Femur (tissue), 1 donor: ENCODE measurements around the gene MAP7D1.
"Not testable (repeated sequence)": the region's sequence is repeated elsewhere in the genome, so short reads cannot be mapped to it uniquely, and the experiment has no call there.

ENCODE experiments used
- DNase-seq: peaks from one replicate; pipeline ENCODE4 v3.0.0-alpha.2; 2017

Gene MAP7D1

DNA sequence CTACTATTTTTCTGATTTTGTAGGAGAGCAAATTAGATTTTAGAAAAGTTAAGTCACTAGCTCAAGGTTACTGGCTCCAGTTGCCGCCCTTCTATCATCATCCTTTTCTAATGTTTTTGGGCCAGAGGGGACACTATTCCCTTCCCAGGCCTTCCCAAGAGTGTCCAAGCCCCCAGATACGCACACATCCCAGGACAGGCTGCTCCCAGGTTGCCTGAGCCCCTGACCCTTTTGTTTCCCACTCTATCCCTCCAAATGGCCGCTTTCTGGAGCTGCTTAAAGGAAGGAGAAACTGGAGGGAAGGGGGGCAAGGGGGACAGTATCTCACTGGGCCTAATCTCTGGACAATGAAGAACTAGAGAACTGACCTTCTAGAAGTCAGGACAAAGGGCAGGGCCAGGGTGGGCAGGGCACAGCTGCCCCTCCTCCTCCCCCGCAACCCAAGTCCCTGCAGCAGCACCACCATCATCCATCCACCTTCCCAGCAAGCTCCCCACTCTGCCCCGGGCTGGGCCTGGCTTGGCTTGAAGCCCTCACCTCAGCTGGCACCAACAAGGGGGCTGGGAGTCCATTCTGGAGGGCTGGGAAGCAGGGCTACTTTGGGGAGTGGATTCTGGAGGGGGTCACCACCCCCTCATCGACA, 1.1 kb upstream of the MAP7D1 start:
- peak; percentile 71 for DNase-seq

GRCh38 chr1:36156329-36157114, 562 bp downstream of the MAP7D1 start:
- DNase-seq = peak; percentile 89

GRCh38 chr1:36157115-36157903, 1.3 kb downstream of the MAP7D1 start:
- peak; percentile 83 for DNase-seq

- DNase-seq = no peak
Measured at GRCh38 chr1:36157973-36158826, 2.2 kb downstream of the MAP7D1 start.

DNA sequence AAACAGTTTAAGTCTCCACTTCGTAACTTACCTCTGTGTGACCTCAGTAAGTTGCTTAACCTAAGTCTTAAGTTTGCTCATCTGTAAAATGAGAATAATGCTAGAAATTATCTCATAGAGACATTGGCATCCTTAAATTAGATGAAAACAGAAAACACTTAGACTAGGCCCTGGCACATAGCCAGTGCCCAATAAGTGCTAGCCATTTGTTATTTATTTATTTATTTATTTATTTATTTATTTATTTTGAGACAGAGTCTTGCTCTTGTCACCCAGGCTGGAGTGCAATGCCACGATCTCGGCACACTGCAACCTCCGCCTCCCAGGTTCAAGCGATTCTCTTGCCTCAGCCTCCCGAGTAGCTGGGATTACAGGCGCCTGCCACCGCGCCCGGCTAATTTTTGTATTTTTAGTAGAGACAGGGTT, 2.9 kb downstream of the MAP7D1 start:
- not testable (repeated sequence) for DNase-seq

DNA sequence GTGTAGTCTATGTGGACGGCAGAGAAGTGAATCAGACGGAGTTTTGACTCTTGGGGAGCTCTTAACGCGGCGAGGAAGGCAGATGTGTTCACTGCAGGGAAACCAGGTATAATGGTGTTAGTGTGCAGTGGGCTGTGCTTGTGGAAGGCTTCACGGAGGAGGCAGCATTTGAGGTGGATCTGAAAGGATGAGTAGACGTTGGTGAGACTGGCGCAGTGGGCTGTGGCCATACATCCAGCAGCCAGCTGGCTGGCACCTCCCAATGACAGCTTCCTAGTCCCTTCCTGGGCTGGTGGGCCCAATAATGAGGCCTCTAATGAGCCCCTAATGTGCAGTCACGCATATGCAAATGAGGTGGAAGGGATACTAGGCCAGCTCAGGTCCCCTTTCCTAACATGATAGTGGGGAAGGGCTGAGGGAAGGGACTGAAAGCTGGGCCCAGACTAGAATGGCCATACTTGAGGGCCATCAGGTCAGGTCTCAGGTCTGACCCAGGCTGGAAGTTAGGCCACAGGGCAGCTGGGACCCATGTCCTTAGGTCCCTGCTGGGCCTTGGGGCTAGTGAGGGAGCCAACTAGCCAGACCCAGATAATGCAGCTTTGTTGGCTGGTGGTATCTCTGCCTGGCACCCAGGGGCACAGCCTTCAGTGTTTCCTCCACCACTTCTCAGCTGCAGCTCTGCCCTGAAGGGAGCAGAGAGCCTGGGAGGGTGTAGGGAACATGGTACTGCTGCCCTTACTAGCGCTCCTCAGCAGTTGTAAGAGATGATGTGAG, 3.8 kb downstream of the MAP7D1 start:
- no peak for DNase-seq

DNA sequence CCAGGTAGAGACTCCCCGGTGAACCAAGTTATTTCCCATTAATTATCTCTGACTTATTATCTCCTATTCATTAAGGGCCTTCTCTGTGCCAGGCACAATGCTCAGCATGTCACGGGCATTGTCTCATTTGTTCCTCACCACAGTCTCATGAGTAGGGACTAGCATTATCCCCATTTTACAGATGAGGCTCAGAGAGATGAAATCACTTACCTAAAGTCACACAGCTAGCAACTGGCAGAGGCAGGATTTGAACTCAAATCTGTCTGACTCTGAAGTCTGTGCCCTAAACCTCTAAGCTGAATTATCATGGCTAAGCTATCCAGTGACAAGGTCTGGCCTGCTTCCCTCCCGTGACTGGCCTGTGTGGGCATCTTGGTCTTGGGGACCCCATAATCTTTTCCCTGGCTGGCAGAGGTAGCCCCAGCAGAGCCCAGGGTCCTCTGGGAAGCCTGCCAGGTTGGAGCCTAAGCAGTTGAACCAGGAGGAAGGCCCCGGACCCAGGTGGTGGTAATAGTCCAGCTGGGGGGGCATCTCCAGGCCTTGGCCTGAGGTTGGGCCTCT, 4.5 kb downstream of the MAP7D1 start:
- no peak for DNase-seq

DNA sequence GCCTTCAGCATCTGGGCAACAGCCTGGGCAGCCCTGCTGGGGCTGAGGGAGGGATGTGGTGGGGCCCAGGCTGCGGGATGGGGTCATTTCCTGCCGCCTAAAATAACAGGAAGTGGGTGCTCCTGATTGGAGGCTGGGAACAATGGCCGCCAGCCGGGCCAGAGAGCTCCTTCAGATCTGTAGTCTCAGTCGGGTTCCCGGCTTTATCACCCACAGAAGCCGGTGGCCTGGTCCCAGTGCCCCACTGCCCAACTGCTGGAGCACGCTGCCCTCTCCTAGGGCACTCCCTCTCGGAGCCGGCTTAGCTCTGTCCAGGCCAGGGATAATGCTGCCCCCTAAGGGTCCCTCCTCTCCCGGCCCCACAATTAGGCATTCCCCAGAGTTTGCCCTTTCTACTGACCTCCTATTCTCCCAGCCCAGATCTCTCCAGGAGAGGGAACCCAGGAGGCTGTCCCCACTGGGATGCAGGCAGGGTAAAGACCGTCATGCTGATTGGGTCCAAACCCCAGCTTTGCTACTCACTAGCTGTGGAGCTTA, 5.1 kb downstream of the MAP7D1 start:
- peak; percentile 78 for DNase-seq

GRCh38 chr1:36161641-36162531, 5.9 kb downstream of the MAP7D1 start:
- DNase-seq = no peak

GRCh38 chr1:36162680-36163239, 6.8 kb downstream of the MAP7D1 start:
- DNase-seq = no peak

DNA sequence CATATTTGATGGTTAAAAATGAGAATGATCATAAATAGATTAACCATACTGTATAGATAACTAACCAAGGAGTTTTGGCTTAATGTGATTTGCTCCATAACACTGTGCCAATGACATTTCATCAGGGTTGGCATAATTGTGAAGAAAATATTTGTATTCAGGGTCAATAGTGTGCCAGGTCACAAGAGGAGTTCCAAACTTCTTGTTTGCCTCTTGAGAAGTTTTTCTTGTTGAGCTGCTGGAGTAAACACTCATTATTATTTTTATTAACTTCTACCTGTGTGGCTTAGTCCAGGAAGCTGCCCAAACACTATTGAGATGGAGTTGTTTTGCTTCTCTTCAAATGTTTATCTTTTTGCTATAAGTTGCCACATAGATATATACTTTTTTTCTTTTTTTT, 7.5 kb downstream of the MAP7D1 start:
- DNase-seq = no peak

- no peak for DNase-seq
Measured at GRCh38 chr1:36164361-36164760, 8.4 kb downstream of the MAP7D1 start.

- no peak for DNase-seq
Measured at GRCh38 chr1:36165145-36165544, 9.2 kb downstream of the MAP7D1 start.

DNA sequence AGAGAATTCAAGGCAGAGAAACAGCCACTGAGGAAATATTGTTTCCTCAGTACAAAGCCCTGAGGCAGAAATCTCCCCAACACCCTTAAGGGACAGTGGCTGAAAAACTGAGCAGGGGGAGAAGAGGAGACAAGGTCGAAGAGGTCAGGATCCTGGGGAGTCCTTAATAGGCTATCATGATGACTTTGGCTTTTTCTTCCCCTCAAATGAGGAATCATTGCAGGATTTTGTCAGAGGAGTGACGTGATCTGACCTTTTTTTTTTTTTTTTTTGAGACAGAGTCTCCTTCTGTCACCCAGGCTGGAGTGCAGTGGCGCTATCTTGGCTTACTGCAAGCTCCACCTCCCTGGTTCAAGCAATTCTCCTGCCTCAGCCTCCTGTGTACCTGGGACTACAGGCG, 10.2 kb downstream of the MAP7D1 start:
- no peak for DNase-seq

DNA sequence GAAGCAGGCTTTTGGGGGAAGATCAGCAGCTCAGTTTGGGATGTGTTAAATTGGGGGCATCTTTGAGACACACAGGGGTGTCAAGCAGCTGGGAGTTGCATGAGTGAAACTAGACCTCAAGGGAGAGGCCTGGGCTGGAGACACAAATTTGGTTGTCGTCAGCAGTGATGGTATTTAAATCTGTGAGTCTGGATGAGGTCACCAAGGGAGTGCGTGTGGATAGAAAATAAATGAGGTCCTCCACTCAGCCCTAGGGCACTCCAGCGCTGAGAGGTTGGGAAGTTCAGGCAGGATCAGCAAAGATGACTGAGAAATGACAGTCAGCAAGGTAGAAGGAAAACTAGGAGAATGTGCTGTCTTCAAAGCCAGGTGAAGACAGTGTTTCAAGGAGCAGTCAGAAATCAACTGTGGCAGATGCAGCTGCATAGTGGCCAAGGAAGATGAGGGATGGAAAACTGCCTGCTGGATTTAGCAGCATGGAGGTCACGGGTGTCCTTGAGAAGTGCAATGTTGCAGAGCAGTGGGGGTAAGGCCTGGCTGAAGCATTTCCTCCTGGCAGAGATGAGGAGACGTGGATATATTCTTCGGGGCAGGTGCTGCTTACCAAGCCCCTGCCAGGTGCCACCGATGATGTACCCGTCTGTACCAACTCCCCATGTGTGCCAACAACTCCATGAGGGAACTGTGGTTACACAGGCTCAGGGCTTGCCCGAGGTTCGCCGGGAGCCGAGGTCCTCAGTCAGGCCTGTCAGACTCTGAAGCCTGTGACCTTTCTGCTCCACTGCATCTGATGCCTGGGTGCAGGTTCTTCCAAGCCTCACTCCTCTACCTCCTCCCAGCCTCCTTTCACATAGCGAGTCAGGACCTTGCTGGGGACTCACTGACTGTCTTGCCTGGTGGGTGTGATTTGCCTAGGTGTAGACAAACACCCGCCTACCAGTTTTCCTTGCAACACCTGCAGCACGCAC, 11.3 kb downstream of the MAP7D1 start:
- DNase-seq = no peak

- DNase-seq = no peak
Measured at GRCh38 chr1:36168514-36168913, 12.6 kb downstream of the MAP7D1 start.

DNA sequence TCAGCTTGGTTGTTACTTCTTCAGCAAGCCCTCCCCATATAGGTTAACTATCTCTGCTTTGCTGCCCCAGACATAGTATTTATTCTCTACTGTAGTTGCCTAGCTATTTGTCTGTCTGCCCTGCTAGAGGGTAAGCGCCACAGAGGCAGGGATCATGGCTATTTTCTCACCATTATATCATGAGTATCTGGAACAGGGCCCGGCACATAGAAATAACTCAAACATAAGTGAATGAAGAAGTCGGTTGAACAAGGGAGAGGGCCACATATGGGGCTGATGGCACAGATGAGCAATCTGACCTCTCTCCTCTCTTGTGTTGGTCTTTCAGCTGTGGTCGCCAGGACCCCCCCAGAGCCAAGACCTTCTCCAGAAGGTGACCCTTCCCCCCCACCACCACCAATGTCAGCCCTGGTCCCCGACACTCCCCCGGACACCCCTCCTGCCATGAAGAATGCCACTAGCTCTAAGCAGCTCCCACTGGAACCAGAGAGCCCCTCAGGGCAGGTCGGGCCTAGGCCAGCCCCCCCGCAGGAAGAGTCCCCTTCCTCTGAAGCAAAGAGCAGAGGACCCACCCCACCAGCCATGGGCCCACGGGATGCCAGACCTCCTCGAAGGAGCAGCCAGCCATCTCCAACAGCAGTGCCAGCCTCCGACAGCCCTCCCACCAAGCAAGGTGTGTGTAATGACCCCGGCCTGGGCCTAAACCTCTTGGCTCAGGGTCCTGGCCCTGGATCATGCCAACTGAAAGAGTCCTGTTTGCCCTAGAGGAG, 14.9 kb downstream of the MAP7D1 start:
- DNase-seq = no peak
